HCT116 (cell line): ENCODE measurements around the gene ORAI1. TPM values are rescaled to one million over a fixed set of nuclear protein-coding genes. Genes with fewer than 3 reads are reported as not detected.

Source experiments
- ATAC-seq: fragments of 200-7000 bp; cut with Tn5 transposase; 2 replicates; pipeline ENCODE4 v1.9.1; 2020; ENCODE audit warnings: mild to moderate bottlenecking, moderate library complexity
- BruUV-seq: library from RNA; stranded (reverse); fragments of 400-500 nt; replicated peaks from 2 replicates; lab custom pipeline; 2021; lab: Mats Ljungman, UMichigan
- CTCF ChIA-PET: fragments of 300-600 bp; sonication (Branson Sonifier 250); formaldehyde crosslinking; loops from one replicate; lab custom pipeline; 2021; ENCODE audit warnings: antibody characterized with exemption; lab: Charles Lee
- POLR2A ChIA-PET: fragments of 300-600, 350-600 bp; sonication (Branson Sonifier 250); formaldehyde crosslinking; loops from one replicate; lab custom pipeline; 2021; ENCODE audit warnings: antibody characterized with exemption; lab: Charles Lee
- RAD21 ChIA-PET, 2 experiments: fragments of 300-600 bp; sonication (Branson Sonifier 250); formaldehyde crosslinking; loops; one replicate each; lab custom pipeline; 2023; ENCODE audit warnings: low total read pairs in 2 of 2; ENCODE audit not compliant: uncharacterized antibody in 2 of 2, unreplicated experiment in 2 of 2, low non-redundant PET in 1 of 2; lab: Charles Lee
- DNase-seq: peaks from one replicate; pipeline ENCODE4 v3.0.0-alpha.2; 2010; ENCODE audit warnings: low read depth, low spot score
- H2AFZ ChIP-seq: fragments of 200-600 bp; shearing (Covaris generic), sonication (generic); 2 replicates; pipeline ENCODE4 v1.6.1; 2017; ENCODE audit warnings: low read depth, mixed run types, mixed read lengths, antibody characterized with exemption, low read length; ENCODE audit not compliant: poor library complexity, severe bottlenecking
- H3K27ac ChIP-seq: 2 replicates; pipeline ENCODE4 v1.5.1; 2012; ENCODE audit warnings: low read depth, low read length
- H3K27me3 ChIP-seq: fragments of 200-600 bp; sonication (generic); 2 replicates; pipeline ENCODE4 v1.6.1; 2016; ENCODE audit warnings: mixed run types, low read length, mixed read lengths; ENCODE audit not compliant: insufficient read depth
- H3K36me3 ChIP-seq, 2 experiments: fragments of 200-500 bp in 1 of 2; fragments of 200-600 bp in 1 of 2; sonication (Bioruptor generic) in 1 of 2; sonication (generic) in 1 of 2; 2 replicates each; pipeline versions ENCODE4 v1.5.1 to v1.6.1; 2014 to 2016; ENCODE audit warnings: low read length in 2 of 2, inconsistent platforms in 1 of 2, mixed read lengths in 1 of 2, mixed run types in 1 of 2; ENCODE audit not compliant: insufficient read depth in 2 of 2, control insufficient read depth in 1 of 2
- H3K4me1 ChIP-seq, 2 experiments: fragments of 200-600 bp in 1 of 2; sonication (generic) in 1 of 2; 2 replicates each; pipeline versions ENCODE4 v1.5.1 to v1.6.1; 2012 to 2017; ENCODE audit warnings: low read length in 2 of 2, inconsistent platforms in 1 of 2, mild to moderate bottlenecking in 1 of 2, mixed read lengths in 1 of 2, mixed run types in 1 of 2, moderate library complexity in 1 of 2; ENCODE audit not compliant: insufficient read depth in 2 of 2, control insufficient read depth in 1 of 2
- H3K4me2 ChIP-seq: fragments of 200-600 bp; sonication (generic); 2 replicates; pipeline ENCODE4 v1.6.1; 2017; ENCODE audit warnings: mixed run types, low read length, mixed read lengths
- H3K4me3 ChIP-seq, 2 experiments: fragments of 200-600 bp in 1 of 2; sonication (generic) in 1 of 2; replicated peaks in 1 of 2; 2 replicates each; pipeline ENCODE4 v1.5.1; 2011 to 2016; ENCODE audit warnings: low read length in 2 of 2, control low read depth in 1 of 2, low read depth in 1 of 2, mild to moderate bottlenecking in 1 of 2, mixed read lengths in 1 of 2, mixed run types in 1 of 2
- H3K79me2 ChIP-seq: fragments of 200-600 bp; sonication (generic); 2 replicates; pipeline ENCODE4 v1.6.1; 2017; ENCODE audit warnings: mild to moderate bottlenecking, mixed run types, low read length, moderate library complexity, mixed read lengths; ENCODE audit not compliant: insufficient read depth
- H3K9ac ChIP-seq: fragments of 200-600 bp; sonication (generic); 2 replicates; pipeline ENCODE4 v1.6.1; 2016; ENCODE audit warnings: low read length, mixed read lengths
- H3K9me2 ChIP-seq: fragments of 200-600 bp; sonication (generic), shearing (Covaris generic); 2 replicates; pipeline ENCODE4 v1.6.1; 2017; ENCODE audit warnings: mixed run types, mild to moderate bottlenecking, moderate library complexity; ENCODE audit not compliant: insufficient read depth
- H3K9me3 ChIP-seq, 2 experiments: fragments of 200-500 bp in 1 of 2; fragments of 200-600 bp in 1 of 2; sonication (Bioruptor generic) in 1 of 2; sonication (generic) in 1 of 2; 2 replicates each; pipeline ENCODE4 v1.6.1; 2014 to 2017; ENCODE audit warnings: low read length in 2 of 2, mixed read lengths in 2 of 2, inconsistent platforms in 1 of 2, low read depth in 1 of 2, mild to moderate bottlenecking in 1 of 2, mixed run types in 1 of 2, moderate library complexity in 1 of 2; ENCODE audit not compliant: control insufficient read depth in 1 of 2, insufficient read depth in 1 of 2
- H4K20me1 ChIP-seq: fragments of 200-600 bp; sonication (generic), shearing (Covaris generic); 2 replicates; pipeline ENCODE4 v1.6.1; 2017; ENCODE audit warnings: mixed run types, mild to moderate bottlenecking, moderate library complexity; ENCODE audit not compliant: insufficient read depth
- ATF3 ChIP-seq: IDR thresholded peaks from 2 replicates; pipeline ENCODE4 v1.6.1; 2012
- ELF1 ChIP-seq: IDR thresholded peaks from 2 replicates; pipeline ENCODE4 v1.6.1; 2012; ENCODE audit warnings: low read depth, borderline replicate concordance
- EZH2 ChIP-seq: fragments of 200-600 bp; sonication (generic); IDR thresholded peaks from 2 replicates; pipeline ENCODE4 v1.6.1; 2017; ENCODE audit warnings: antibody characterized with exemption, mixed run types
- EZH2phosphoT487 ChIP-seq: fragments of 200-600 bp; IDR thresholded peaks from 2 replicates; pipeline ENCODE4 v1.6.1; 2018; ENCODE audit warnings: antibody characterized with exemption, borderline replicate concordance
- MAX ChIP-seq: IDR thresholded peaks from 2 replicates; pipeline ENCODE4 v1.6.1; 2012
- POLR2A ChIP-seq: IDR thresholded peaks from 2 replicates; pipeline ENCODE4 v1.7.0; 2011; ENCODE audit warnings: borderline replicate concordance; ENCODE audit not compliant: insufficient read depth, insufficient read length; ENCODE audit errors: extremely low read depth
- POLR2AphosphoS5 ChIP-seq: IDR thresholded peaks from 2 replicates; pipeline ENCODE4 v1.6.1; 2011; ENCODE audit warnings: mild to moderate bottlenecking, low read depth, low read length, moderate library complexity
- RAD21 ChIP-seq: IDR thresholded peaks from 2 replicates; pipeline ENCODE4 v1.6.1; 2012; ENCODE audit warnings: low read depth, mild to moderate bottlenecking
- SP1 ChIP-seq: IDR thresholded peaks from 2 replicates; pipeline ENCODE4 v1.6.1; 2012; ENCODE audit warnings: low read depth
- TCF7L2 ChIP-seq: IDR thresholded peaks from 2 replicates; pipeline ENCODE4 v1.7.0; 2011; ENCODE audit warnings: borderline replicate concordance, inconsistent platforms; ENCODE audit not compliant: insufficient read depth, insufficient read length; ENCODE audit errors: extremely low read depth
- intact Hi-C: fragments of 100-400 bp; cut with micrococcal nuclease; formaldehyde crosslinking; loops from 2 replicates; pipeline ENCODE4 v1.10.0; 2022
- total RNA-seq: library from RNA; stranded (reverse); gene quantifications from one replicate; pipeline ENCODE4 v1.2.1, GENCODE V29; 2021; ENCODE audit not compliant: unreplicated experiment

The ORAI1 gene
- total RNA-seq, 1 experiment from 2014 or later, result 20.2 TPM

DNA sequence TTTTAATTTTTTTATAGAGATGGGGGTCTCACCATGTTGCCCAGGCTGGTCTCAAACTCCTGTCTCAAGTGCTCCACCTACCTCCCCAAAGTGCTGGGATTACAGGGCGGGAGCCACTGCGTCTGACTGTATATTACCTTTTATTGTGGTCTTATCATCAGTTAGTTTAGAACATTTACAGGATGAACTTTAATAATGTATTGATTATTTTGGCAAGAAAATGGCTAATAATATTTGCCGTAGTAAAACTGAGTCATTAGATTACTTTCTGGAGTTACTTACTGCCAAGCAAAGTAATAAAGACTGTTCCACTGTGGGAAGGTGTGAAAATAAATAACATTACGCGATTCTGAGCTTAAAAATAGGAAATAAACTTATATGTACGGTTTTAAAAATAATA, 23.6 kb upstream of the ORAI1 start:
- no TSS peak for BruUV-seq
- H3K79me2 ChIP-seq, result no peaks in the 10 kb centered on the region
- CTCF ChIA-PET, result no interaction called here
- no peaks in the 10 kb centered on the region for H3K9me2 ChIP-seq
- no peak overlapping the region for H3K9ac ChIP-seq
- ATAC-seq (no peak), DNase-seq (no peak)
- H4K20me1 ChIP-seq, result no peaks in the 10 kb centered on the region
- POLR2A ChIA-PET, result no interaction called here
- H3K4me1 ChIP-seq, result no peaks in the 10 kb centered on the region
- no peak overlapping the region for H3K27ac ChIP-seq
- no peaks in the 10 kb centered on the region for H3K27me3 ChIP-seq
- RAD21 ChIA-PET, result no interaction called here
- no peak overlapping the region for H3K4me2 ChIP-seq
- no peak overlapping the region for H3K4me3 ChIP-seq
- no peak for TF ChIP-seq POLR2A
- TF ChIP-seq MAX, result no peak
- no peak for TF ChIP-seq TCF7L2
- no peak for TF ChIP-seq EZH2phosphoT487
- TF ChIP-seq EZH2, result no peak
- no peak for TF ChIP-seq RAD21
- TF ChIP-seq ATF3, result no peak
- no peaks in the 10 kb centered on the region for H3K36me3 ChIP-seq
- H3K9me3 ChIP-seq, result no peaks in the 10 kb centered on the region
- intact Hi-C loops, result no loop called here
- H2AFZ ChIP-seq, result no peak overlapping the region

DNA sequence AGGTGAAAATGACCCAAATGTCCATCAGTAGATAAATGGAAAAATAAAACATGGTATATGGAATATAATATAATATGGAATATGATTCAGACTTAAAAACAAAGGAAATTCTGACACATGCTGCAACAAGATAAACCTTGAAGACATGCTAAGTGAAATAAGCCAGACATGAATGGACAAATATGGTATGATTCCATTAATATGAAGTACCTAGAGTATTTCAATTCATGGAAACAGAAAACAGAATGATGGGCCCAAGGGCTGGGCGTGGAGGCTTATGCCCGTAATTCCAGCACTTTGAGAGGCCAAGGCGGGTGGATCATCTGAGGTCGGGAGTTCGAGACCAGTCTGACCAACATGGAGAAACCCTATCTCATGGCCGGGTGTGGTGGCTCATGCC, 22.7 kb upstream of the ORAI1 start:
- DNase-seq, result no peak
- no TSS peak for BruUV-seq
- no peaks in the 10 kb centered on the region for H3K79me2 ChIP-seq
- no peaks in the 10 kb centered on the region for H4K20me1 ChIP-seq
- H3K27ac ChIP-seq, result no peak overlapping the region
- no peak overlapping the region for H3K4me3 ChIP-seq
- H3K27me3 ChIP-seq, result no peaks in the 10 kb centered on the region
- no peaks in the 10 kb centered on the region for H3K9me3 ChIP-seq
- POLR2A ChIA-PET, result no interaction called here
- TF ChIP-seq ELF1 (no peak), ATF3 (no peak), MAX (no peak), POLR2AphosphoS5 (no peak), EZH2 (no peak), POLR2A (no peak), SP1 (no peak)
- ATAC-seq, result no peak
- H3K36me3 ChIP-seq, result no peaks in the 10 kb centered on the region
- RAD21 ChIA-PET, result no interaction called here
- no peak overlapping the region for H2AFZ ChIP-seq
- no peak overlapping the region for H3K4me2 ChIP-seq
- H3K4me1 ChIP-seq, result no peaks in the 10 kb centered on the region
- no peaks in the 10 kb centered on the region for H3K9me2 ChIP-seq
- intact Hi-C loops, result no loop called here
- H3K9ac ChIP-seq, result no peak overlapping the region
- CTCF ChIA-PET, result no interaction called here
